SK-N-MC (cell line): Measurements from ENCODE around the gene GPC5.
"Not testable (repeated sequence)": the region's sequence is repeated elsewhere in the genome, so short reads cannot be mapped to it uniquely, and the experiment has no call there.

Source experiments
- DNase-seq: peaks from one replicate; pipeline ENCODE4 v3.0.0-alpha.2; 2011; ENCODE audit warnings: low read depth, low spot score
- H3K27ac ChIP-seq: fragments of 200-600 bp; sonication (generic); 2 replicates; pipeline ENCODE4 v1.5.1; 2016; ENCODE audit warnings: mixed run types
- H3K36me3 ChIP-seq: fragments of 200-600 bp; sonication (generic); 2 replicates; pipeline ENCODE4 v1.6.1; 2017; ENCODE audit warnings: antibody characterized with exemption, low read length, mixed read lengths; ENCODE audit not compliant: insufficient read depth
- H3K4me3 ChIP-seq: fragments of 200-600 bp; sonication (generic); 2 replicates; pipeline ENCODE4 v1.5.1; 2016
- H3K9ac ChIP-seq: fragments of 200-600 bp; sonication (generic); 2 replicates; pipeline ENCODE4 v1.8.0; 2017; ENCODE audit warnings: mixed run types, mixed read lengths; ENCODE audit not compliant: insufficient read length
- H3K9me3 ChIP-seq: fragments of 200-600 bp; sonication (generic); 2 replicates; pipeline ENCODE4 v1.6.1; 2017; ENCODE audit warnings: low read depth, mild to moderate bottlenecking, antibody characterized with exemption, low read length, moderate library complexity, mixed read lengths
- EZH2 ChIP-seq: fragments of 200-600 bp; sonication (generic); IDR thresholded peaks from one replicate; pipeline ENCODE4 v1.6.1; 2017; ENCODE audit warnings: antibody characterized with exemption
- FOXP2 ChIP-seq: optimal IDR thresholded peaks from 2 replicates; pipeline ENCODE3; 2011; ENCODE audit warnings: mild to moderate bottlenecking, moderate library complexity; ENCODE audit not compliant: insufficient read depth; ENCODE audit errors: extremely low read length, control extremely low read depth
- POLR2AphosphoS5 ChIP-seq: IDR thresholded peaks from 2 replicates; pipeline ENCODE4 v1.6.1; 2012; ENCODE audit warnings: mild to moderate bottlenecking, low read depth, low read length, borderline replicate concordance

Gene GPC5

GRCh38 chr13:92694047-92694446 is 1295.6 kb downstream of the GPC5 start:
- no peak for DNase-seq
- Histone ChIP-seq H3K27ac (no peak overlapping the region), H3K36me3 (no peaks in the 10 kb centered on the region), H3K9ac (no peak overlapping the region), H3K9me3 (no peaks in the 10 kb centered on the region), H3K4me3 (no peak overlapping the region)
- TF ChIP-seq EZH2 (no peak), FOXP2 (no peak), POLR2AphosphoS5 (no peak)

GRCh38 chr13:92695827-92696226 is 1297.4 kb downstream of the GPC5 start:
- not testable (repeated sequence) for H3K36me3 ChIP-seq, H3K4me3 ChIP-seq, H3K27ac ChIP-seq, H3K9me3 ChIP-seq, H3K9ac ChIP-seq, DNase-seq

DNA sequence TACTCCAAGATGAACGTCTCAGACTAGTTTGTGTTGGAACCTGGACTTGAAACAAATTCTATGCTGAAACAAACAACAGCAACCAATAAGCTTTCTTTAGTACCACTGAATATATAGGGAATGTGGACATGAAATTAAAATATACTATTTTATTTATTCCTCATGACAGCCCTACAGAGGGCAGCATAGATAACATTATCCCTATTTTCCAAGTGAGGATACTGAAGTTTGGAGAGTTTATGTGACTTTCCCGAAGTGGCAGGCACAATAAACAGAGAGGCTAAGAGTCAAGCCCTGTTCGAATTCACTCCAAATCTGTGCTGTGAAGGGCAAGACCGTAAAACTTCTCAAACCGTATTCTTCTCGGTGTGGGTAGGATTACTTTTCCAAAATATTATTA is 1318.3 kb downstream of the GPC5 start:
- peak; percentile 47 for DNase-seq
- Histone ChIP-seq H3K9ac (no peak overlapping the region), H3K27ac (0 out of 2 replicates have a peak overlapping the region, but pooled peaks have one; percentile 15), H3K4me3 (no peak overlapping the region), H3K9me3 (no peaks in the 10 kb centered on the region), H3K36me3 (no peaks in the 10 kb centered on the region)
- TF ChIP-seq EZH2 (no peak), POLR2AphosphoS5 (no peak), FOXP2 (no peak)

- no peak overlapping the region for H3K4me3 ChIP-seq
- H3K27ac ChIP-seq, result no peak overlapping the region
- DNase-seq, result no peak
- H3K9me3 ChIP-seq, result no peaks in the 10 kb centered on the region; the same call in 1 of the 2 replicates
- H3K9ac ChIP-seq, result no peak overlapping the region
- TF ChIP-seq POLR2AphosphoS5 (no peak), FOXP2 (no peak), EZH2 (no peak)
- H3K36me3 ChIP-seq, result no peaks in the 10 kb centered on the region
These were observed 1319.4 kb downstream of the GPC5 start for GRCh38 chr13:92717857-92718256.

- no peak overlapping the region for H3K27ac ChIP-seq
- no peaks in the 10 kb centered on the region; the same call in 1 of the 2 replicates for H3K9me3 ChIP-seq
- TF ChIP-seq POLR2AphosphoS5, result no peak
- TF ChIP-seq FOXP2, result no peak
- no peak for TF ChIP-seq EZH2
- H3K4me3 ChIP-seq, result no peak overlapping the region
- no peak overlapping the region for H3K9ac ChIP-seq
- no peak for DNase-seq
- no peaks in the 10 kb centered on the region for H3K36me3 ChIP-seq
These were observed 1321.4 kb downstream of the GPC5 start for GRCh38 chr13:92719868-92720267.

- Histone ChIP-seq H3K36me3 (no peaks in the 10 kb centered on the region), H3K9ac (no peak overlapping the region), H3K9me3 (no peaks in the 10 kb centered on the region; the same call in 1 of the 2 replicates), H3K27ac (no peak overlapping the region), H3K4me3 (no peak overlapping the region)
- TF ChIP-seq FOXP2 (no peak), EZH2 (no peak), POLR2AphosphoS5 (no peak)
- DNase-seq, result no peak
These were observed 1323.2 kb downstream of the GPC5 start for GRCh38 chr13:92721620-92722019.

DNA sequence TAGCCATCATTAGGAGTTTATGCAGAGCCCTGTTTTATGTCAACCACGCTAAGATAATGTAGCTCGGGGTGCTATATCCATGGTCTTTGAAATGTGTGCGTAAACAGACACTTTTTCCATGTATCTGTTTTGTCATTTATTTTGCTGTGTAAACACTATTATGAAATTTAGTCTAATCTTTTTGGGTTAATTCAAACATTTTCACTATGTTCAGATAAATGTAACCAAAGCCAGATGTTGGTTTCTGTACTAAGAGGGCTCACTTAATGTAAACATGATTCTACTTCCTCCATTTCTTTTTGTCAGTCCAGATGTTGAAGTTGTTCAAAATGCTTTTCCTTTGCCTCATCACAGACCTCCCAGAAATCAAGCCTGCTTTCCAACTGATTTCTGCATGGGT is 1328.7 kb downstream of the GPC5 start:
- H3K9me3 ChIP-seq, result no peaks in the 10 kb centered on the region; the same call in 1 of the 2 replicates
- DNase-seq, result no peak
- H3K4me3 ChIP-seq, result 0 out of 2 replicates have a peak overlapping the region, but pooled peaks have one; percentile 4
- no peak for TF ChIP-seq POLR2AphosphoS5
- TF ChIP-seq FOXP2, result peak; percentile 70
- H3K27ac ChIP-seq, result peak overlapping the region; percentile 76
- H3K9ac ChIP-seq, result no peak overlapping the region
- no peaks in the 10 kb centered on the region for H3K36me3 ChIP-seq

GRCh38 chr13:92734068-92734467 is 1335.6 kb downstream of the GPC5 start:
- H3K36me3 ChIP-seq, result no peaks in the 10 kb centered on the region
- no peak overlapping the region for H3K9ac ChIP-seq
- no peaks in the 10 kb centered on the region for H3K9me3 ChIP-seq
- peak overlapping the region; percentile 12; the same call in 1 of the 2 replicates for H3K4me3 ChIP-seq
- DNase-seq, result peak; percentile 63
- TF ChIP-seq FOXP2 (no peak), EZH2 (no peak), POLR2AphosphoS5 (no peak)
- peak overlapping the region; percentile 65 for H3K27ac ChIP-seq

DNA sequence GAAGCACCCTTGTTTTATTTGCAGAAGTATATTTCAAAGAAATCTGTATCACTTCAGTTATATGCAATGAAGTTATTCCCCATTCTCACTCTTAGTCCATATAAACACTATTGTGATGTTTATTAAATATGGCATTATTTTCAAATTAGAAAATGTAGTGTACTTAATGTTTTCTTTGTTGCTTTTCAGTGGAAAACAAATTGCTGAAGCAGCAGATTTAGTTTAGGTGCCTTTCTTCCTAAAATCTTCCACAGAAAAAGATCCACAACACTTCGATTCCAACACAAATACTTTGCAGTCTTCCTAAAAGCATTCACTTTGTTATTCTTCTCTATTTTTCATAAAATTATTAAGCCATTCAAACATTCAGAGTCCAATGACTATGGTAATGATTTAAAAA is 1336.1 kb downstream of the GPC5 start:
- TF ChIP-seq FOXP2 (no peak), EZH2 (no peak), POLR2AphosphoS5 (no peak)
- no peak overlapping the region for H3K9ac ChIP-seq
- no peak for DNase-seq
- H3K36me3 ChIP-seq, result no peaks in the 10 kb centered on the region
- no peak overlapping the region; the same call in none of the 2 replicates for H3K27ac ChIP-seq
- H3K9me3 ChIP-seq, result no peaks in the 10 kb centered on the region
- peak overlapping the region; percentile 12; the same call in 1 of the 2 replicates for H3K4me3 ChIP-seq
